Measurements from ENCODE around the gene ADGRL2.

GRCh38 chr1:81889166-81889565 lies 88.4 kb downstream of the ADGRL2 start:
- TF ChIP-seq POLR2A (IDR thresholded peaks at IDR 0.05; ENCODE audit: low read length): no peak
- no peak for TF ChIP-seq GATA1 (IDR thresholded peaks at IDR 0.05; ENCODE audit: low read depth, low read length)

All from erythroblast (primary cell).